H1 (cell line): ENCODE measurements around the gene SBF1.

Experiments used
- CHD2 ChIP-seq: IDR thresholded peaks from 2 replicates; pipeline ENCODE4 v1.6.1; 2012; ENCODE audit warnings: low read length, improper control_type of control experiment
- CTCF ChIP-seq, 3 experiments: IDR thresholded peaks; 1 replicate in 2 of 3; 2 replicates in 1 of 3; pipeline versions ENCODE4 v1.5.1 to v1.6.1; 2011; ENCODE audit warnings: low read length in 3 of 3, mild to moderate bottlenecking in 3 of 3, inconsistent platforms in 2 of 3, low read depth in 1 of 3, moderate library complexity in 1 of 3; ENCODE audit not compliant: insufficient read depth in 1 of 3; ENCODE audit errors: control extremely low read depth in 1 of 3
- POLR2A ChIP-seq, 2 experiments: IDR thresholded peaks; 1 replicate in 1 of 2; 2 replicates in 1 of 2; pipeline ENCODE4 v1.6.1; 2011; ENCODE audit warnings: low read depth in 2 of 2, low read length in 2 of 2, mild to moderate bottlenecking in 2 of 2; ENCODE audit errors: control extremely low read depth in 1 of 2
- SP1 ChIP-seq: IDR thresholded peaks from 2 replicates; pipeline ENCODE4 v1.6.1; 2011; ENCODE audit warnings: low read depth, low read length

- no peak for TF ChIP-seq CTCF (IDR thresholded peaks at IDR 0.05; ENCODE audit: control extremely low read depth in 1 of 3, insufficient read depth in 1 of 3, low read depth in 1 of 3, low read length in 3 of 3)
- TF ChIP-seq POLR2A (IDR thresholded peaks at IDR 0.05; ENCODE audit: control extremely low read depth in 1 of 2, low read depth in 2 of 2, low read length in 2 of 2): no peak
- TF ChIP-seq CHD2: no peak
- TF ChIP-seq SP1: no peak
These were observed 48.6 kb upstream of the SBF1 start for GRCh38 chr22:50523458-50523805.
